HG03432 (cell line): ENCODE results near the gene CNOT1.

Experiments
- ATAC-seq: cut with Tn5 transposase; IDR thresholded peaks from one replicate; pipeline ENCODE4 v1.9.1; 2021; ENCODE audit warnings: mild to moderate bottlenecking, moderate library complexity; ENCODE audit not compliant: unreplicated experiment

Gene CNOT1

DNA sequence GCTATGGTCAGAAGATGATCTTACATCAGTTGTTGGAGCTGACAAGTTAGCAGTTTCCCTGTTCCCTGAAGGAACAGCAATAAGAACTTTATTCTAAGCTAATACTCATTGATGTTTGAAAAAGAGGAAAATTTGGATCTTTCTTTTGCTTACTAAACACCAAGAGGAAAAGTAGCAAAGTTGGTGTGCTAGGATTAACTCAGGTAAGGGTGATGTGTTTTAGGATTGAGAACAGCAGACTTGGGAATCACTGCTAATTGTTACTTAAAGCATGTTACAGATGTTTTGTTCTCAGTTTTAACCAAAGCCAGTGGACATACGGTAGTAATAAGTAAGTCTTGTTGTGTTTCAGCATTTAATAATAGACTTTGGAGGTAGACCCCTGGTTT, 110.7 kb downstream of the CNOT1 start:
- ATAC-seq: no peak

- peak; percentile 54 for ATAC-seq
Observed at GRCh38 chr16:58518083-58518979, 111.3 kb downstream of the CNOT1 start.

DNA sequence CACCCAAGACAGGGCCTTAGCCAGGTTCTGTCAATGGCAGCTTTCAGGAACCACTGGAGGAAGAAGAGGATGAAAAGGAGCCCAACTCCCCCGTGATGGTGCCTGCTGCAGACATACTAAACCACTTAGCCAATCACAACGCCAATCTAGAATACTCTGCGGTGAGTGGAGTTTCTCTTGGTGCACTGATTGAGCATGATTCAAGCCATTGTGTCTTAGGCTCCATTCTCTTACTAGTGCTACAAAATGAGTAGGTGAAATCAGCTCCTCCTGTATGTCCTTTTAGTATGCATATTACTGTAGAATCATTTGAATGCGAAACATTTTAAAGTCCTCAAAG, 112.9 kb downstream of the CNOT1 start:
- ATAC-seq: no peak

GRCh38 chr16:58515871-58516767, 113.5 kb downstream of the CNOT1 start:
- ATAC-seq: peak; percentile 43

DNA sequence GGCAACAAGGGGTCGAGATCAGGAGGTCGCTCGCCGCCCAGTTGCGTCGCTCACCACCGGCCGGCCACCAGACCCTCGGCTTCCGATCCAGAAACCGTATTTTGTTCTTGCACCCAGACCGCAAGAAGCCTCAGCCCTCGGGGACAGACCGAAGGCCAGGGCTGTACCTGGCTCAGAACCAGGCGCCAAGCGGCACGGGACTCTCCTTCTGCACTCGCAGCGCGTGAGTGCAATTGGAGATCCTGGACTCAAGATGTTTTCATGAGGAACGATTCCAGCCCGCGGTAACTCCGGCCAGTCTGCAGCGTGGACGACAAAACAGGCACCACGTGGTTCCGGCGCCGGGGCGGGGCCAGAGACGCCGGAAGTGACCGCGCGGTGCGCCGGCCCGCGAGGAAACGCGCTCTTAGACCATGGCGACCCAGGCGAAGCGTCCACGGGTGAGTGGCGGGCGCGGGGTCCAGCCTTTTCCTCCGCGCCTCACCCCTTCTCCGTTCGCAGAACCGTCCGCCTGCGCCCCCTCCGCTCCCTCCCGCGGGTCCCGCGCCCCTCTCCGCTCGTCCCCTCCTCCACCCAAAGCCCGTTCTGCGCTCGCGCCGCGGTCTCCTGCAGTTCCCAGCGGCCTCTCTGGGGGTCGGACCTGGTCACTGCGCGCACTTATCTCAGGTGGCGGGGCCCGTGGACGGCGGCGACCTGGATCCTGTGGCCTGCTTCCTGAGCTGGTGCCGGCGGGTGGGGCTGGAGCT, 114.3 kb downstream of the CNOT1 start, which contains the start of gene SETD6:
SETD6 (plus strand) TSS at position 393 of the 746 bp plus-strand sequence; CDS start at position 414, 21 bp downstream.
- peak; percentile 82 for ATAC-seq

DNA sequence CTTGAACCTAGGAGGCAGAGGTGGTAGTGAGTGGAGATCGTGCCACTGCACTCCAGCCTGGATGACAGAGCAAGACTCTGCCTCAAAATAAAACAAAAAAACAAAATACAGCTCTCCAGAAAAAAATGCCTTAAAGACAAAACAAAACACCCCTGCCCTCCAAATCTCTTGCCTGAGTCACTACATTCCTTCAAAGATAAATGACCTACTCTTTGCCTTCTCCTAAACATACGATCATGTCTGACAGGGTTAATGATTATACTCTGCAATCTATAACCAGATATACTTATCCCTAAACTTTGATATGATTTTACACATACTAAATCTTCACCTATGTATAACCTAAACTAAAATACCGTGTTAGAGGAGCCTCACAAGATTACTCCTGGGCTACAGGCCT, 115.8 kb downstream of the CNOT1 start:
- no peak for ATAC-seq

GRCh38 chr16:58511933-58512815, 117.5 kb downstream of the CNOT1 start:
- ATAC-seq: peak; percentile 38

GRCh38 chr16:58510776-58511628, 118.6 kb downstream of the CNOT1 start:
- no peak for ATAC-seq

GRCh38 chr16:58510097-58510775, 119.4 kb downstream of the CNOT1 start:
- no peak for ATAC-seq

GRCh38 chr16:58509256-58510096, 120.2 kb downstream of the CNOT1 start:
- ATAC-seq: no peak

- ATAC-seq: no peak
Observed at GRCh38 chr16:58508671-58509251, 120.9 kb downstream of the CNOT1 start.

GRCh38 chr16:58507963-58508670, 121.5 kb downstream of the CNOT1 start:
- ATAC-seq: no peak

DNA sequence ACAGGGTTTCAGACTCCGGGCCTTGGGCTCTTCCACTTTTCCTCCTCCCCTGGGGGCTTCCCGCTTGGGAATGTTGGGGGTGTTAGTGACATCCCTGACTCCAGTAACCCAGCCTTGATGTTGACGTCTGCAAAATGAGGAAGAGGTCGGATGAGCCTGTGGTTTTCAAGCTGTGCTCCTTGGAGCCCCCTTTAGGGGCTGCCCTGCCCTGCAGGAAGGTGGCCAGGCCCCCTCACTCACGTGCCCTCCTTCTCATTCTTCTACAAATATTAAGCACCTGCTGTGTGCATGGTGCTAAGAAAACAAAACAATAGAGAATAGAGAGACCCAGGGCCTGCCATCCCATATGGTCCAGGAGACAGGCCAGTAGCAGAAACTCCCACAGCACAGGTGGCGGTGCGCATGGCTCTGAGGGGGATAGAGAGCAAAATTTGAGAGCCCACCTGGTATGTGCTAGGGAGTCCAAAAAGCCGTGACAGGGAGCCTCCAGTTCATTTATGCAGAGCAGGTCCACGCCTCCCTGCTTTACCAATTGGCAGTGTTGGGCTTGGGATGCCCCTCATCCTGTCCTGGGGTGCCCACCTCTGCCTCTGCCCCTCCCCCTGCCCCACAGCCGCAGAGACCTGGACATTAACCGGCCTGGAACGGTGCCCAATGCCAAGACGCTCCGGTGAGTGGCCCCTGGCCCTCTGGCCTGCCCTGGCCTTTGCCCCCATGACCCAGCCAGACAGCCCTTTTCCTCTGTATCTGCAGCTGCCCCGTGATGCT, 122.2 kb downstream of the CNOT1 start:
- no peak for ATAC-seq

DNA sequence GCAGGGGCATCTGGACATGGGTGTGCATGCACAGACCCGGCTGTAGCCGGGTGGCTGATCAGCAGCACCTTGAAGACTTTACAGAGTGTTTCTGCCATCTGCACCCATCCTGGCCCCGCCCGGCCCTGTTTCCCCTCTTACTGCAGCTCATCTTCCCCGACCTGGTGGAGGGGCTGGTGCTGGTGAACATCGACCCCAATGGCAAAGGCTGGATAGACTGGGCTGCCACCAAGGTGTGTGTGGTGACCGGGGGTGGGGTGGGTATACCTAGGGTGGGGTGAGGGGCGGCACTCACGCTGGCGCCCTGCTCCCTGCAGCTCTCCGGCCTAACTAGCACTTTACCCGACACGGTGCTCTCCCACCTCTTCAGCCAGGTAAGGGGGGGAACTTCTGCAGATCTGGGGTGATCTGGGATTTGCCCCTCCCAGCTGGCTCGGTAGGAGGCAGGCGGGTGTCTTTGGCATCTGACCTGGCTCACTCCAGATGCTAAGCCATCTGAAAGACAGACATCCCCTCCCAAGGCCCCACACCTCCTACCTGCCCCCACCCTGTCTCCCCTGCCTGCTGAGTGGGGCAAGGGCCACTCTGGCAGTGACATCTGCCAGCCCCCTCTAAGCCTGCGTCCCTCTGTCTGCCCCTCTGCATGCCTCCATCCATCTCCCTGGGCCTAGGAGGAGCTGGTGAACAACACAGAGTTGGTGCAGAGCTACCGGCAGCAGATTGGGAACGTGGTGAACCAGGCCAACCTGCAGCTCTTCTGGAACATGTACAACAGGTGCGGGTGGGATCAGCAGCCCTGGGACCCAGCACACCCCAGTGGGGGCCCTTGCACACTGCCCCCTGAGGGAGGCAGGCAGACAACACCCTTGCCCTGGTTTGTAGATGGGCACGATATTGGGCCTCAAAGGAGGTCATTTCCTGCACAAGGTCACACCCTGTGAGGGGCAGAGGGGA, 123.1 kb downstream of the CNOT1 start:
- no peak for ATAC-seq
